Measurements from ENCODE around the gene SDF4.
"Not testable (repeated sequence)": the region's sequence is repeated elsewhere in the genome, so short reads cannot be mapped to it uniquely, and the experiment has no call there.

SDF4 gene

DNA sequence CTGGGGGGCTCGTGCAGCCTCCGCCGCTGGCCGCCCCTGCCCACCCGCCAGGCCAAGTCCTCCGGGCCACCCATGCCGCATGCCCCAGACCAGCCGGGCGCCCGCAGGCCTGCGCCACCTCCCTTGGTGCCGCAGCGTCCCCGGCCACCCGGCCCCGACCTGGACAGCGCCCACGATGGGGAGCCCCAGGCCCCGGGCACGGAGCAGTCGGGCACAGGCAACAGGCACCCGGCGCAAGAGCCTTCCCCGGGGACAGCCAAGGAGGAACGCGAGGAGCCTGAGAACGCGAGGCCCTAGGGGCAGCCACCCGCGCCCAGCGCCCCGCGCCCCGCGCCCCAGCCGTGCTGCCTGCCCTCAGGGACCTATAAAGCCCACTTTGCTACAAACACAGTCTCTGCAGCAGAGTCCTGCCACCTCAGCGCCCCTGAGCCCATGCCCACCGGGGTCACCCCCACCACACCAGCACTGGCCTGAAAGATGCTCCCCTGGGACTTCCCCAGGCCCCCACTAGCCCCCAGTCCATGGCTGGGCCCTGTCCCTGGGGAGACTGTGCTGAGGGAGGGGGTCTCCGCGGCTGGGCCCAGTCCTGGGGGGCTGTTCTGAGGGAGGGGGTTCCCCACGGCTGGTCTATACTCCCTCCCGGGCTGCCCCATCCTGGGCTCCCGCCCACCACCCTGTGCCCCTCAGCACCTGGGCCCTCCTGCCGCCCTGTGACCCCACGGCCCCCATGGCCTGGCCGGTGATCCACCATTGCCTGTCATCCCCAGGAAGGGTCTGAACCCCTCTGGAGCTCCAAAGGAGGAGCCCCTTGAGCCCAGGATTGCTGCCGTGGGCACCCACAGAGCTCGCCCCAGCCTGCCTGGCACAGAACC lies 34.0 kb downstream of the SDF4 start:
- TF ChIP-seq, protein P1, sequence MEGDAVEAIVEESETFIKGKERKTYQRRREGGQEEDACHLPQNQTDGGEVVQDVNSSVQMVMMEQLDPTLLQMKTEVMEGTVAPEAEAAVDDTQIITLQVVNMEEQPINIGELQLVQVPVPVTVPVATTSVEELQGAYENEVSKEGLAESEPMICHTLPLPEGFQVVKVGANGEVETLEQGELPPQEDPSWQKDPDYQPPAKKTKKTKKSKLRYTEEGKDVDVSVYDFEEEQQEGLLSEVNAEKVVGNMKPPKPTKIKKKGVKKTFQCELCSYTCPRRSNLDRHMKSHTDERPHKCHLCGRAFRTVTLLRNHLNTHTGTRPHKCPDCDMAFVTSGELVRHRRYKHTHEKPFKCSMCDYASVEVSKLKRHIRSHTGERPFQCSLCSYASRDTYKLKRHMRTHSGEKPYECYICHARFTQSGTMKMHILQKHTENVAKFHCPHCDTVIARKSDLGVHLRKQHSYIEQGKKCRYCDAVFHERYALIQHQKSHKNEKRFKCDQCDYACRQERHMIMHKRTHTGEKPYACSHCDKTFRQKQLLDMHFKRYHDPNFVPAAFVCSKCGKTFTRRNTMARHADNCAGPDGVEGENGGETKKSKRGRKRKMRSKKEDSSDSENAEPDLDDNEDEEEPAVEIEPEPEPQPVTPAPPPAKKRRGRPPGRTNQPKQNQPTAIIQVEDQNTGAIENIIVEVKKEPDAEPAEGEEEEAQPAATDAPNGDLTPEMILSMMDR (IDR thresholded peaks at IDR 0.05; ENCODE audit: low read depth, low read length): no peak
- no peak for DNase-seq (ENCODE audit: extremely low read depth, low read depth)

DNA sequence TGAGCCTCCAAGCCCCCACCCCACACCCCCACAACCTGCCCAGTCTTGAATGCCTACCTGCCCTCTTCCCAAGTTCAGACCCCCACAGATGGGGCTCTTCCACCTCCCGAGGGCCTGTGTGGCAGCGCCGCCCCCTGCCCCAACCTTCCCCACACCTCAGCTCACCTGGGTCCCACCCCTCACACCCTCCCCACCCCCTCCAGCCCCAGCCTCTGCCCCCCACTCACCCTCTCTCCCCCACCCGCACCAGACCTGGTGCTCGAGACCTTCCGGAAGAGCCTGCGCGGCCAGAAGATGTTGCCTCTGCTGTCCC lies 34.7 kb downstream of the SDF4 start:
- TF ChIP-seq, protein P1 (IDR thresholded peaks at IDR 0.05; ENCODE audit: low read depth, low read length): no peak

GRCh38 chr1:1196431-1197187 lies 35.2 kb downstream of the SDF4 start:
- TF ChIP-seq, protein P1 (IDR thresholded peaks at IDR 0.05; ENCODE audit: low read depth, low read length): no peak
- DNase-seq (ENCODE audit: extremely low read depth, low read depth): no peak

More for the DNA sequence above, 34.7 kb downstream of the SDF4 start:
- no peak for DNase-seq (ENCODE audit: extremely low read depth, low read depth)

GRCh38 chr1:1195726-1196125 lies 36.1 kb downstream of the SDF4 start:
- not testable (repeated sequence) for DNase-seq (ENCODE audit: extremely low read depth, low read depth)

- TF ChIP-seq, protein P1 (IDR thresholded peaks at IDR 0.05; ENCODE audit: low read depth, low read length): no peak
- no peak for DNase-seq (ENCODE audit: extremely low read depth, low read depth)
These were observed 37.1 kb downstream of the SDF4 start for GRCh38 chr1:1194723-1195122.

DNA sequence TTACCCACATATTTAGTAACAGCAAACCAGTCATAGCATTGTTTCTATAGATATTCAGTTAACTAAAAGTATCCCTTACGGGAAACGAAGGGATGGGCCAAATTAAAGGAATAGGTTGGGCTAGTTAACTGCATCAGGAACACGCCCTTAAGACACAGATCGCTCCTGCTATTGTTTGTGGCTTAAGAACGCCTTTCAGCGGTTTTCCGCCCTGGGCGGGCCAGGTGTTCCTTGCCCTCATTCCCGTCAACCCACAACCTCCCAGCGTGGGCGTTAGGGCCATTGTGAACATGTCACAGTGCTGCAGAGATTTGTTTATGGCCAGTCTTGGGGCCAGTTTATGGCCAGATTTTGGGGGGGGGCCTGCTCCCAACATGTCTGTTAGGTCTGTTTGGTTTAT lies 40.1 kb downstream of the SDF4 start:
- DNase-seq (ENCODE audit: extremely low read depth, low read depth): no peak
- TF ChIP-seq, protein P1 (IDR thresholded peaks at IDR 0.05; ENCODE audit: low read depth, low read length): no peak

GRCh38 chr1:1189111-1189510 lies 42.7 kb downstream of the SDF4 start:
- TF ChIP-seq, protein P1 (IDR thresholded peaks at IDR 0.05; ENCODE audit: low read depth, low read length): no peak
- DNase-seq (ENCODE audit: extremely low read depth, low read depth): no peak
